NT2/D1 (cell line): ENCODE measurements around the gene POLDIP3.

Experiments
- DNase-seq: peaks from one replicate; pipeline ENCODE4 v3.0.0-alpha.2; 2011; ENCODE audit warnings: low read depth, low spot score
- H3K27me3 ChIP-seq: 2 replicates; pipeline ENCODE4 v1.6.0; 2011; ENCODE audit warnings: mild to moderate bottlenecking; ENCODE audit not compliant: insufficient read length, insufficient read depth
- H3K36me3 ChIP-seq: 2 replicates; pipeline ENCODE4 v1.6.1; 2011; ENCODE audit warnings: mild to moderate bottlenecking, low read length, mixed read lengths; ENCODE audit not compliant: insufficient read depth, insufficient read length
- H3K4me1 ChIP-seq: 2 replicates; pipeline ENCODE4 v1.5.1; 2011; ENCODE audit not compliant: insufficient read depth, insufficient read length
- H3K4me3 ChIP-seq: 2 replicates; pipeline ENCODE4 v1.5.1; 2011; ENCODE audit warnings: low read depth; ENCODE audit not compliant: insufficient read length
- H3K9ac ChIP-seq: 2 replicates; pipeline ENCODE4 v1.6.0; 2011; ENCODE audit warnings: low read depth; ENCODE audit not compliant: insufficient read length
- H3K9me3 ChIP-seq: 2 replicates; pipeline ENCODE4 v1.5.1; 2011; ENCODE audit warnings: mild to moderate bottlenecking, low read length; ENCODE audit not compliant: insufficient read depth
- SUZ12 ChIP-seq: IDR thresholded peaks from 2 replicates; pipeline ENCODE4 v1.6.1; 2011; ENCODE audit not compliant: insufficient read length, insufficient read depth; ENCODE audit errors: extremely low read depth
- YY1 ChIP-seq: IDR thresholded peaks from 2 replicates; pipeline ENCODE4 v1.6.1; 2011; ENCODE audit not compliant: insufficient read length, insufficient read depth
- ZNF274 ChIP-seq: IDR thresholded peaks from 2 replicates; pipeline ENCODE4 v1.6.1; 2011; ENCODE audit warnings: mild to moderate bottlenecking, low read depth, low read length

POLDIP3 gene

DNA sequence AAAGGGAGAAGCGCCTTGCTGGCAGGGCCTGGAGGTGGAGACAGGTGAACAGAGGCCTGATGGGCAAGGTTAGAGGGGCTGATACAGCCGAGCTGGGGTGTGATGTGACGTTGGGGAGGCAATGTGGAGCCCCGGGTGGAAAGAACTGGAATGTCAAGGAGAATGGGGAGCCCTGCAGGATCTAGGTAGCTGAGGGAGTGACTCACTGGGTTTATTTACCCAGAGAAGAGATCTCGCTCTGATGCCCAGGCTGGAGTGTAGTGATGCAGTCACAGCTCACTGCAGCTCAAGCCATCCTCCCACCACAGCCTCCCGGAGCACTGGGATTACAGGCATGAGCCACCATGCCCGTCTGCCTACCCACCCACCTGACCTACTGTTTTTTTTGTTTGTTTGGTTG, 36.5 kb upstream of the POLDIP3 start:
- no peaks in the 10 kb centered on the region for H3K27me3 ChIP-seq
- no peaks in the 10 kb centered on the region for H3K9me3 ChIP-seq
- no peak overlapping the region for H3K9ac ChIP-seq
- H3K36me3 ChIP-seq: peaks cover 6% of the 10 kb centered on the region
- no peak for TF ChIP-seq ZNF274
- TF ChIP-seq YY1: no peak
- TF ChIP-seq SUZ12: no peak
- DNase-seq: no peak
- H3K4me3 ChIP-seq: no peak overlapping the region
- H3K4me1 ChIP-seq: peaks cover 13% of the 10 kb centered on the region

DNA sequence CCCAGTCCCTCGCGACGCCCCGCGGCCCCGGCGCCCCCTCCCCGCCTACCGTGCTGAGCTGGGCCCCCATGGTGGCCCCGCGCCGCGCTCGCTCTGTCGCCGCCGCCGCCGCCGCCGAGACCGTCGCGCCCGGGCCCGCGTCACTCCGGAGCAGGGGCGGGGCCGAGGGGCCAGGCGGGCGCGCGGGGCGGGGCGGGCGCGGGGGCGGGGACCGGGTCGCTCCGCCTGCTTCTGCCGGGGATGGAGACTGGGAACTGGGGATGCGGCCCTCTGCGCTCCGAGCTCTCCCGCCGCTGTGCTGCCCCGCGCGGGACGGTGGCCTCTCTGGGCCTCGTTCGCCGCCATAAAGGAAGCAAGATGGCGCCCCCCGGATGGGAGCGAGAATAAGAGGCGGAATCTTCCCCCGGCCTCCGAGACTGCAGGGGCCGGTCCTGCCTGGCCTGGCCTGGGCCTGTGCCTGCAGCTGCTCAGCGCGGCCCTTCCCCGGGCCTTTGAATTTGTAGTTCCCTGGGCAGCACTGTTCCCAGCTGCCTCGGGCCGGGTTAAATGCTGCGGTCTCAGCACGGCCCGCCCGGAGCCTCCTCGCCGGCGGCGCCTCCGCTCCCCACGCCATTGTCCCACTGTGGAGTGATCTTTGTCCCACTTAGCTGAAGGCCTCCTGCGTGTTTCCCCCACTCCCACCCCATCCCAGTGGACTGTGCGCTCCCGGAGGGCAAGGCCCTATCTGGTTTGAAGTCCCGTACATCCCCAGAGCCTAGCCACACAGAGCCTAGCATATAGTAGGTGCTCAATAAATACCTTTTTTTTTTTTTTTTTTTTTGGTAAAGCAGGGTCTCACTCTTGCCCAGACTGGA, 34.8 kb upstream of the POLDIP3 start, which contains the start of gene CYB5R3:
TSS of gene CYB5R3 (minus strand) at position 147 of the 854 bp plus-strand sequence. CDS start at position 70, 77 bp downstream.
- Histone ChIP-seq H3K27me3 (no peaks in the 10 kb centered on the region), H3K9me3 (no peaks in the 10 kb centered on the region), H3K9ac (peak within 1 kb of the TSS; percentile 94), H3K36me3 (peaks cover 15% of the 10 kb centered on the region), H3K4me3 (peak within 1 kb of the TSS; percentile 92), H3K4me1 (peaks cover 13% of the 10 kb centered on the region)
- peak; percentile 42 for DNase-seq
- no peak for TF ChIP-seq ZNF274
- TF ChIP-seq SUZ12: no peak
- TF ChIP-seq YY1: peak; percentile 42

DNA sequence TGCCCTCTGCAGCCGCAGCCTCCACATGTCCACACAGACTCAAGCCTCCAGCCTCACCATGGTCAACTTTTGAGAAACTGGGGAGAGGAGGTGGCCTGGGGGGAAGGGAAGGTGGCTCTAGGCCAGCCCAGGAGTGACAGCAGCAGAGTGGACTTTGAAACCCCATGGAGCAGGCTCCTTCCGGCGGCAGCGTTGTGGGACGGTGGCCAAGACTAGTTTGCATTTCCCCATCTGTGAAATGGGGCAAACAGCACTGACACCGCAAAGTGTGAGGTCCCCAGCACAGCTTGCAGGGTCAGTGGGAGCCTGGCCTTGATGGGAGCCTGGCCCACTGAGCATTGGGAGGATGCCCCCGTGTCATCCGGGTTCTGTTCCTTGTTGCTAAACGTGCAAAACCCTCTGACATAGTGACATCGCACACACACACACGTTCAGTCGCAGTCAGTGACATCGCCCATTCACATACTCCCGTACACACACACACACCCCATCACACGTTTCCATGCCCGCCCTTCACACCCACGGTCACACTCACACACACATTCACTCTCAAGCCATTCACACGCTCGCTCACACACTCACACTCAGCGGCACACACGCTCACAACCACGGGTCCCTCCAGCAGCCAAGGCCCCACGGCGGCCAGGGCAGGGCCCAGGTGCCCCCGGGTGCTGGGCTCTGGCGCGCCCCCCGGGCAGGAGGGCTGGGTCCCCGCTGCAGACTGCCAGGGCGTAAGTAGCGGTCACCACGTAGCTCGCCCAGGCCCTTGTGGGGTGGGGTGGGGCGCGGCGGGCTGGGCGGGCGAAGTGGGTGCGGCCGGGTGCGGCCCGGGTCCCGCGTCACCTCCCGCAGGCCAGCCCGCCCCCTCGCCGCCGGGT, 33.9 kb upstream of the POLDIP3 start:
- peaks cover 13% of the 10 kb centered on the region for H3K4me1 ChIP-seq
- H3K9ac ChIP-seq: peak overlapping the region; percentile 94
- peak overlapping the region; percentile 92 for H3K4me3 ChIP-seq
- TF ChIP-seq ZNF274: no peak
- no peak for TF ChIP-seq YY1
- no peak for TF ChIP-seq SUZ12
- H3K27me3 ChIP-seq: no peaks in the 10 kb centered on the region
- no peak for DNase-seq
- H3K36me3 ChIP-seq: peaks cover 19% of the 10 kb centered on the region
- no peaks in the 10 kb centered on the region for H3K9me3 ChIP-seq

DNA sequence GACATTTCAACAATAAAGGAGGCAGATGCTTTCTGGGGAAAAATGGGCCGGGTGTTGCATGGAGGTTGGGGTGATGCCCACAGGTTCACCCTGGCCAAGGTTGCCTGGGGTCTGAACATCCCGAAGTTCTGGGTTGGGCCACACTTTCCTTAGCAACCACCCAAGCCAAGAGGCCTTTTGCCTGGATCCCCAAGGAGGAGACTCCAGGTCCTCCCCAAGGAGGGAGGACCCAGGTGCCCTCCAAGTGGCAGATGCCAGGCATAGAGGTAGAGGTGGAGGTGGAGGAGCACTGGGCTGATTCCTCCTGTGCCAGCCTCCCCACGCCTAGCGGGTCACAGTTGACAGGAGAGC, 33.3 kb upstream of the POLDIP3 start:
- Histone ChIP-seq H3K9me3 (no peaks in the 10 kb centered on the region), H3K4me1 (peaks cover 14% of the 10 kb centered on the region), H3K36me3 (peaks cover 19% of the 10 kb centered on the region), H3K9ac (no peak overlapping the region), H3K4me3 (no peak overlapping the region), H3K27me3 (no peaks in the 10 kb centered on the region)
- no peak for DNase-seq
- TF ChIP-seq SUZ12 (no peak), ZNF274 (no peak), YY1 (no peak)

DNA sequence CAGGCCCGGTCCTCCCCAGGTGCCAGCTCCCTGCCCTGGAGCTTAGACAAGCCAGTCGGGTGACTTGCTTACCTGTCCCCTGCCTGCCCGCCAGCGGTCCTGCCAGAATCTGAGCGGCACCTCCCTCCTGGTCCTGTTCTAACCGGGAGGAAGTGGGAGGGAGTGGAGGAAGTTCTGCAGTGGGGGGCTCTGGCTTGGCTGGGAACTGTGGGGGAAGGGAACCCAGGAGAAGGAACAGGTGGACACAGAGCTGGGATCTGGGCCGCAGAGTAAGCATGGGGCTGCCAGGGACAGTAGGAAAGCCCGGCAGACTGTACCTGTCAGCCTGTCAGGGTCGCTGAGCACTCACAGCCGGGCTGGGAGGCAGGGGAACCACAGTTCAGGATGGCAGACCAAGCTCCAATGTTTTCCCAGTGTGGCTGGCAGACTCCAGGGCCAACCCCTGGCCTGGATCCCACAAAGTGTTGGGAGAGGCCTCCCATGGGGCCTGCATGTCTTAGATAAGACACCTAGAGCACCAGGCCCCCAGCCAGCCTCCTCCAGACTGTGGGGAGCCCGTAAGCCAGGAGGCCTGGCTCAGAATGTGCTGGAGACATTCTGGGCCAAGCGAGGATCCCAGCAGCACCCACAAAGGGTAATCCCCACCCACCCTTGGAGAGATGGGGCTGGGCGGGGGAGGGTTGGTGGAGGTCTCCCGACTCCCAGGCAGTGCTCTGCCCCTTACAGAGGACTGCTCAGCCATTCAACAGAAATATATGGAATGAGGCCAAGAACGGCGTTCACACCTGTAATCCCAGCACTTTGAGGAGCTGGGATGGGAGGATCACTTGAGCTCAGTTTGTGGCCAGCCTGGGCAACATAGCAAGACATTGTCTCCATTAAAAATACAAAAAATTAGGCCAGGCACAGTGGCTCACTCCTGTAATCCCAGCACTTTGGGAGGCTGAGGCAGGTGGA, 32.2 kb upstream of the POLDIP3 start:
- Histone ChIP-seq H3K4me1 (peaks cover 15% of the 10 kb centered on the region), H3K9me3 (no peaks in the 10 kb centered on the region), H3K9ac (no peak overlapping the region), H3K36me3 (peaks cover 19% of the 10 kb centered on the region), H3K27me3 (no peaks in the 10 kb centered on the region), H3K4me3 (no peak overlapping the region)
- TF ChIP-seq SUZ12 (no peak), ZNF274 (no peak), YY1 (no peak)
- no peak for DNase-seq

DNA sequence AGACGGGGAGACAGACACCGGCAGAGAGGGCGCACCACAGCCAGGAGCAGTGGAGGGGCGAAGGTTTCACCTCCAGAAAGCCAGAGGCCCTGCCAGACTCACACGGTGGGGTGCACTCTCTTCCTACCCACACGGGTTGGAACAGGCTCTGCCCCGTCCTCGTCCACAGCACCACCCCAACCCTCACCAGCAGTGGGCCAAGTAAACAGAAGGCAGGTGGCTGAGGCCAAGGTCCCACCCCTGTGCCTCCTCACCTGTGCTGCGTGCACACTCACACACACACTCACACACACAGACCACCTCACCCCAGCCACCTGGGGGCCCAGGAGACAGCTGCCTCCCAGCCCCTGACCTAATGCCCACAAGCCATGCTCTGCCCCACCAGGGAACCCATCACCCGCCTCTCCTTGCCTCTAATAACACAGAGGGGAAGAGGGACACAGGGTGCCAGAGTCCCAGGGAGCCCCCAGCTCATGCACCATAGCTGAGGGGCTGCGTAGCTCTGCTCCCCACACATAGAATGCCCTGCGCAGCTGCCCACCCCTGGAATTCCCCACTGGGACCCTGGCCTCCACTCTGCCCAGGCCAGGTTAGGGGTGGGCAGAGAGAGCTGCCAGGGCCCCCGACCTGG, 31.4 kb upstream of the POLDIP3 start:
- peaks cover 15% of the 10 kb centered on the region for H3K4me1 ChIP-seq
- no peak for DNase-seq
- no peaks in the 10 kb centered on the region for H3K27me3 ChIP-seq
- H3K36me3 ChIP-seq: peaks cover 19% of the 10 kb centered on the region
- H3K4me3 ChIP-seq: no peak overlapping the region
- TF ChIP-seq ZNF274 (no peak), YY1 (no peak), SUZ12 (no peak)
- H3K9ac ChIP-seq: no peak overlapping the region
- H3K9me3 ChIP-seq: no peaks in the 10 kb centered on the region
